ENCODE results near the gene PRKAR1A.
"Not testable (repeated sequence)": the region's sequence is repeated elsewhere in the genome, so short reads cannot be mapped to it uniquely, and the experiment has no call there.

The PRKAR1A gene

GRCh38 chr17:68581863-68582645 lies 69.8 kb downstream of the PRKAR1A start:
- no peak for DNase-seq

GRCh38 chr17:68582867-68583266 lies 70.6 kb downstream of the PRKAR1A start:
- not testable (repeated sequence) for DNase-seq

- DNase-seq, result no peak
These were observed 72.5 kb downstream of the PRKAR1A start for GRCh38 chr17:68584581-68585303.

- no peak for DNase-seq
These were observed 73.4 kb downstream of the PRKAR1A start for GRCh38 chr17:68585643-68586042.

- no peak for DNase-seq
These were observed 74.8 kb downstream of the PRKAR1A start for GRCh38 chr17:68587026-68587425.

- DNase-seq, result no peak
These were observed 75.6 kb downstream of the PRKAR1A start for GRCh38 chr17:68587847-68588246.

- no peak for DNase-seq
These were observed 76.1 kb downstream of the PRKAR1A start for GRCh38 chr17:68588362-68588761.

- no peak for DNase-seq
These were observed 76.9 kb downstream of the PRKAR1A start for GRCh38 chr17:68589086-68589485.

GRCh38 chr17:68591583-68591982 lies 79.4 kb downstream of the PRKAR1A start:
- DNase-seq, result no peak

GRCh38 chr17:68592009-68592408 lies 79.8 kb downstream of the PRKAR1A start:
- DNase-seq, result no peak

GRCh38 chr17:68592682-68593641 lies 80.7 kb downstream of the PRKAR1A start:
- no peak for DNase-seq

- no peak for DNase-seq
These were observed 82.3 kb downstream of the PRKAR1A start for GRCh38 chr17:68594552-68594951.

- DNase-seq, result no peak
These were observed 83.3 kb downstream of the PRKAR1A start for GRCh38 chr17:68595496-68595895.

- DNase-seq, result no peak
These were observed 83.8 kb downstream of the PRKAR1A start for GRCh38 chr17:68595986-68596385.

GRCh38 chr17:68596411-68596945 lies 84.2 kb downstream of the PRKAR1A start:
- no peak for DNase-seq

GRCh38 chr17:68598074-68598473 lies 85.8 kb downstream of the PRKAR1A start:
- DNase-seq, result no peak

- no peak for DNase-seq
These were observed 86.3 kb downstream of the PRKAR1A start for GRCh38 chr17:68598545-68598961.

- DNase-seq, result no peak
These were observed 86.9 kb downstream of the PRKAR1A start for GRCh38 chr17:68599091-68599490.

GRCh38 chr17:68599552-68600066 lies 87.4 kb downstream of the PRKAR1A start:
- DNase-seq, result no peak

GRCh38 chr17:68600067-68600930 lies 88.1 kb downstream of the PRKAR1A start:
- DNase-seq, result no peak
